Testis (tissue), 3 donors: ENCODE results near the gene TMC3. TPM values are rescaled to one million over a fixed set of nuclear protein-coding genes. Genes with fewer than 3 reads are reported as not detected.

Source experiments
- DNase-seq: peaks from one replicate; pipeline ENCODE4 v3.0.0-alpha.2; 2019
- H3K27ac ChIP-seq, 2 donors: fragments of 200-600 bp; sonication (generic); one replicate each; pipeline ENCODE4 v1.5.1; 2019
- H3K27me3 ChIP-seq: fragments of 200-600 bp; sonication (generic); one replicate; pipeline ENCODE4 v1.5.1; 2019
- H3K36me3 ChIP-seq: fragments of 200-600 bp; sonication (generic); one replicate; pipeline ENCODE4 v1.5.1; 2017; ENCODE audit warnings: low read depth; ENCODE audit errors: missing control alignments
- H3K4me1 ChIP-seq: fragments of 200-600 bp; sonication (generic); one replicate; pipeline ENCODE4 v1.5.1; 2019
- H3K4me3 ChIP-seq, 2 donors: fragments of 200-600 bp; sonication (generic); one replicate each; pipeline ENCODE4 v1.5.1; 2017 to 2019
- H3K9me3 ChIP-seq: fragments of 200-600 bp; sonication (generic); one replicate; pipeline ENCODE4 v1.5.1; 2017
- CTCF ChIP-seq, 3 experiments: fragments of 450-650 bp in 2 of 3; fragments of 200-600 bp in 1 of 3; sonication (generic) in 1 of 3; IDR thresholded peaks; one replicate each; pipeline ENCODE4 v1.5.1; 2016 to 2019; ENCODE audit warnings: antibody characterized with exemption in 3 of 3, mild to moderate bottlenecking in 2 of 3, moderate library complexity in 1 of 3
- POLR2A ChIP-seq: fragments of 450-650 bp; IDR thresholded peaks from one replicate; pipeline ENCODE4 v1.6.1; 2017; ENCODE audit warnings: antibody characterized with exemption, mild to moderate bottlenecking, moderate library complexity
- WGBS, 2 donors: methylation state at CpG; one replicate each; pipeline ENCODE4 v1.1.5; 2018; 5-methylcytosine and 5-hydroxymethylcytosine counted together
- intact Hi-C: fragments of 100-400 bp; cut with DNase I; formaldehyde crosslinking; loops from one replicate; pipeline ENCODE4 v1.15.1; 2023; ENCODE audit warnings: low total_unique reads
- polyA plus RNA-seq: library from polyadenylated mRNA; stranded (reverse); fragments of 350-450 nt; fragmentation: Illumina TruSeq; extraction: RNeasy Lipid Tissue Mini Kit (QIAGEN cat#74804); gene quantifications from one replicate; pipeline ENCODE4 v1.2.3, GENCODE V29; 2014; ENCODE audit warnings: low read depth, low replicate concordance; ENCODE audit not compliant: insufficient read depth
- total RNA-seq, 2 donors: library from RNA; depleted of rRNA; stranded (reverse); fragments of >200 nt; gene quantifications; one replicate each; pipeline ENCODE4 v1.2.3, GENCODE V29; 2016

TMC3 gene
- total and polyA plus RNA-seq, 3 donors from 2014 or later, result 0.16 to 0.31 (median 0.26) TPM

GRCh38 chr15:81303244-81304225 is 70.5 kb downstream of the TMC3 start:
- intact Hi-C loops, result no loop called here
- no peaks in the 10 kb centered on the region for H3K4me1 ChIP-seq
- DNase-seq, result no peak
- no peak overlapping the region for H3K4me3 ChIP-seq
- H3K36me3 ChIP-seq, result no peaks in the 10 kb centered on the region
- no peaks in the 10 kb centered on the region for H3K9me3 ChIP-seq
- H3K27ac ChIP-seq, result peak overlapping the region in 1 of 2 donors; percentile 39
- 85 to 92% methylated on average over 9 of the region's 9 CpGs for WGBS, 2 donors
- TF ChIP-seq CTCF (IDR thresholded peaks at IDR 0.05), result no peak
- TF ChIP-seq POLR2A, result no peak
- H3K27me3 ChIP-seq, result no peaks in the 10 kb centered on the region

- no peaks in the 10 kb centered on the region for H3K9me3 ChIP-seq
- no peak overlapping the region for H3K27ac ChIP-seq
- intact Hi-C loops, result no loop called here
- no peak for DNase-seq
- H3K4me3 ChIP-seq, result no peak overlapping the region
- no peaks in the 10 kb centered on the region for H3K4me1 ChIP-seq
- H3K36me3 ChIP-seq, result no peaks in the 10 kb centered on the region
- 80 to 83% methylated on average over 6 of the region's 6 CpGs for WGBS, 2 donors
- no peaks in the 10 kb centered on the region for H3K27me3 ChIP-seq
- no peak for TF ChIP-seq POLR2A
Measured at GRCh38 chr15:81302701-81303109, 71.3 kb downstream of the TMC3 start.

- no peaks in the 10 kb centered on the region for H3K4me1 ChIP-seq
- no peaks in the 10 kb centered on the region for H3K9me3 ChIP-seq
- no peak for TF ChIP-seq CTCF (IDR thresholded peaks at IDR 0.05)
- TF ChIP-seq POLR2A, result no peak
- intact Hi-C loops, result no loop called here
- no peak for DNase-seq
- H3K27me3 ChIP-seq, result no peaks in the 10 kb centered on the region
- no peaks in the 10 kb centered on the region for H3K36me3 ChIP-seq
- WGBS, 2 donors, result 85 to 87% methylated on average over 5 of the region's 5 CpGs
- H3K27ac ChIP-seq, result no peak overlapping the region
- H3K4me3 ChIP-seq, result no peak overlapping the region
Measured at GRCh38 chr15:81301815-81302399, 72.1 kb downstream of the TMC3 start.

GRCh38 chr15:81301385-81301784 is 72.6 kb downstream of the TMC3 start:
- Histone ChIP-seq H3K36me3 (no peaks in the 10 kb centered on the region), H3K9me3 (no peaks in the 10 kb centered on the region), H3K27ac (no peak overlapping the region), H3K27me3 (no peaks in the 10 kb centered on the region), H3K4me1 (no peaks in the 10 kb centered on the region), H3K4me3 (no peak overlapping the region)
- no peak for DNase-seq
- intact Hi-C loops, result no loop called here
- TF ChIP-seq CTCF (IDR thresholded peaks at IDR 0.05) (no peak), POLR2A (no peak)
- 92 to 97% methylated on average over 4 of the region's 4 CpGs for WGBS, 2 donors

- 78 to 88% methylated on average over 4 to 14 of the region's 14 CpGs for WGBS, 2 donors
- H3K9me3 ChIP-seq, result no peaks in the 10 kb centered on the region
- H3K27me3 ChIP-seq, result no peaks in the 10 kb centered on the region
- no peaks in the 10 kb centered on the region for H3K4me1 ChIP-seq
- H3K4me3 ChIP-seq, result no peak overlapping the region
- intact Hi-C loops, result no loop called here
- no peak overlapping the region for H3K27ac ChIP-seq
- TF ChIP-seq CTCF (IDR thresholded peaks at IDR 0.05), result no peak
- TF ChIP-seq POLR2A, result no peak
- no peak for DNase-seq
- H3K36me3 ChIP-seq, result no peaks in the 10 kb centered on the region
Measured at GRCh38 chr15:81299630-81300273, 74.3 kb downstream of the TMC3 start.
